HEK293 (cell line): ENCODE results near the gene CALB2.

Source experiments
- CTCF ChIA-PET: fragments of 350-600 bp; formaldehyde crosslinking; extraction: SDS; loops from one replicate; lab custom pipeline; 2021; ENCODE audit warnings: antibody characterized with exemption; lab: Yijun Ruan, JAX
- POLR2A ChIA-PET: fragments of 300-600 bp; formaldehyde crosslinking; extraction: SDS; loops from one replicate; lab custom pipeline; 2020; ENCODE audit warnings: antibody characterized with exemption, inconsistent platforms; lab: Yijun Ruan, JAX
- H3K27ac ChIP-seq: fragments of 200-500 bp; sonication (Bioruptor generic); 2 replicates; pipeline ENCODE4 v1.5.1; 2014; ENCODE audit warnings: low read depth, low read length, control low read depth, inconsistent platforms; ENCODE audit errors: extremely low read depth
- H3K36me3 ChIP-seq, 2 experiments: fragments of 200-500 bp in 1 of 2; sonication (Bioruptor generic) in 1 of 2; 1 replicate in 1 of 2; 2 replicates in 1 of 2; pipeline ENCODE4 v1.5.1; 2014 to 2017; ENCODE audit warnings: inconsistent platforms in 2 of 2, low read length in 2 of 2; ENCODE audit not compliant: control insufficient read depth in 2 of 2, insufficient read depth in 1 of 2
- H3K4me1 ChIP-seq: fragments of 200-500 bp; sonication (Bioruptor generic); 2 replicates; pipeline ENCODE4 v1.5.1; 2014; ENCODE audit warnings: mild to moderate bottlenecking, low read length, inconsistent platforms; ENCODE audit not compliant: control insufficient read depth, insufficient read depth
- H3K4me3 ChIP-seq: 2 replicates; pipeline ENCODE4 v1.5.1; 2011; ENCODE audit warnings: low read depth, mild to moderate bottlenecking, control low read depth, low read length, moderate library complexity
- H3K9me3 ChIP-seq: fragments of 200-500 bp; sonication (Bioruptor generic); 2 replicates; pipeline ENCODE4 v1.5.1; 2014; ENCODE audit warnings: low read depth, low read length, inconsistent platforms; ENCODE audit not compliant: control insufficient read depth, insufficient read depth
- BCL11B ChIP-seq: fragments of 450-650 bp; formaldehyde crosslinking; IDR thresholded peaks from 2 replicates; pipeline ENCODE4 v1.5.1; 2016; ENCODE audit warnings: low read depth, missing biosample characterization, missing genetic modification characterization
- KLF1 ChIP-seq: fragments of 450-650 bp; formaldehyde crosslinking; IDR thresholded peaks from 2 replicates; pipeline ENCODE4 v1.5.1; 2016; ENCODE audit warnings: missing biosample characterization, missing genetic modification characterization
- KLF10 ChIP-seq: fragments of 450-650 bp; IDR thresholded peaks from 2 replicates; pipeline ENCODE4 v1.5.1; 2018; ENCODE audit warnings: missing biosample characterization, mild to moderate bottlenecking, missing genetic modification characterization
- PRDM1 ChIP-seq: fragments of 450-650 bp; formaldehyde crosslinking; IDR thresholded peaks from 2 replicates; pipeline ENCODE4; 2016; ENCODE audit warnings: missing biosample characterization, missing genetic modification characterization
- SETDB1 ChIP-seq: IDR thresholded peaks from one replicate; pipeline ENCODE4 v1.6.1; 2017; ENCODE audit warnings: mild to moderate bottlenecking, low read length, moderate library complexity, mixed read lengths; ENCODE audit not compliant: insufficient read length
- SP7 ChIP-seq: fragments of 450-650 bp; formaldehyde crosslinking; IDR thresholded peaks from 2 replicates; pipeline ENCODE4 v1.5.1; 2016; ENCODE audit warnings: missing biosample characterization, missing genetic modification characterization
- YY2 ChIP-seq: fragments of 450-650 bp; formaldehyde crosslinking; IDR thresholded peaks from 2 replicates; pipeline ENCODE4 v1.5.1; 2016; ENCODE audit warnings: missing biosample characterization, missing genetic modification characterization
- ZBTB1 ChIP-seq: fragments of 450-650 bp; formaldehyde crosslinking; IDR thresholded peaks from 2 replicates; pipeline ENCODE4 v1.5.1; 2016; ENCODE audit warnings: missing biosample characterization, missing genetic modification characterization
- ZBTB21 ChIP-seq: fragments of 450-650 bp; formaldehyde crosslinking; IDR thresholded peaks from 2 replicates; pipeline ENCODE4 v1.5.1; 2017; ENCODE audit warnings: missing biosample characterization, missing genetic modification characterization
- ZNF112 ChIP-seq: fragments of 450-650 bp; formaldehyde crosslinking; IDR thresholded peaks from 2 replicates; pipeline ENCODE4 v1.5.0; 2017; ENCODE audit warnings: missing biosample characterization, missing genetic modification characterization
- ZNF184 ChIP-seq: fragments of 450-650 bp; IDR thresholded peaks from 2 replicates; pipeline ENCODE4 v1.5.1; 2018; ENCODE audit warnings: missing biosample characterization, mild to moderate bottlenecking, missing genetic modification characterization
- ZNF2 ChIP-seq: fragments of 450-650 bp; formaldehyde crosslinking; IDR thresholded peaks from 2 replicates; pipeline ENCODE4 v1.5.1; 2016; ENCODE audit warnings: missing biosample characterization, missing genetic modification characterization
- ZNF214 ChIP-seq: fragments of 450-650 bp; formaldehyde crosslinking; IDR thresholded peaks from 2 replicates; pipeline ENCODE4 v1.5.1; 2017; ENCODE audit warnings: missing biosample characterization, mild to moderate bottlenecking, missing genetic modification characterization, borderline replicate concordance
- ZNF239 ChIP-seq: fragments of 450-650 bp; formaldehyde crosslinking; IDR thresholded peaks from 2 replicates; pipeline ENCODE4 v1.5.1; 2016; ENCODE audit warnings: missing biosample characterization, missing genetic modification characterization
- ZNF266 ChIP-seq: fragments of 450-650 bp; formaldehyde crosslinking; IDR thresholded peaks from 2 replicates; pipeline ENCODE4 v1.5.1; 2016; ENCODE audit warnings: missing biosample characterization, missing genetic modification characterization, low read depth
- ZNF302 ChIP-seq: fragments of 450-650 bp; formaldehyde crosslinking; IDR thresholded peaks from 2 replicates; pipeline ENCODE4 v1.5.1; 2016; ENCODE audit warnings: missing biosample characterization, missing genetic modification characterization, low read depth
- ZNF514 ChIP-seq: fragments of 450-650 bp; formaldehyde crosslinking; IDR thresholded peaks from 2 replicates; pipeline ENCODE4 v1.5.1; 2016; ENCODE audit warnings: missing biosample characterization, missing genetic modification characterization
- ZNF558 ChIP-seq: fragments of 450-650 bp; formaldehyde crosslinking; IDR thresholded peaks from 2 replicates; pipeline ENCODE4 v1.5.1; 2016; ENCODE audit warnings: missing biosample characterization, missing genetic modification characterization
- ZNF561 ChIP-seq: fragments of 450-650 bp; IDR thresholded peaks from 2 replicates; pipeline ENCODE4 v1.5.1; 2018; ENCODE audit warnings: missing biosample characterization, missing genetic modification characterization, borderline replicate concordance
- ZNF596 ChIP-seq: fragments of 450-650 bp; IDR thresholded peaks from 2 replicates; pipeline ENCODE4 v1.5.0; 2018; ENCODE audit warnings: missing biosample characterization, mild to moderate bottlenecking, missing genetic modification characterization, moderate library complexity
- ZNF610 ChIP-seq: fragments of 450-650 bp; formaldehyde crosslinking; IDR thresholded peaks from 2 replicates; pipeline ENCODE4 v1.5.1; 2016; ENCODE audit warnings: missing biosample characterization, missing genetic modification characterization, borderline replicate concordance
- ZNF658 ChIP-seq: fragments of 450-650 bp; formaldehyde crosslinking; IDR thresholded peaks from 2 replicates; pipeline ENCODE4; 2016; ENCODE audit warnings: missing biosample characterization, missing genetic modification characterization
- ZNF768 ChIP-seq: fragments of 450-650 bp; formaldehyde crosslinking; IDR thresholded peaks from 2 replicates; pipeline ENCODE4 v1.5.1; 2018; ENCODE audit warnings: missing biosample characterization, mild to moderate bottlenecking, missing genetic modification characterization
- ZNF791 ChIP-seq: fragments of 450-650 bp; formaldehyde crosslinking; IDR thresholded peaks from 2 replicates; pipeline ENCODE4 v1.5.1; 2016; ENCODE audit warnings: missing biosample characterization, missing genetic modification characterization
- ZSCAN23 ChIP-seq: fragments of 450-650 bp; formaldehyde crosslinking; IDR thresholded peaks from 2 replicates; pipeline ENCODE4 v1.5.1; 2016; ENCODE audit warnings: missing biosample characterization, missing genetic modification characterization
- TF ChIP-seq, protein P1 (sequence below): fragments of 450-650 bp; formaldehyde crosslinking; IDR thresholded peaks from 2 replicates; pipeline ENCODE4 v1.5.1; 2016; ENCODE audit warnings: missing biosample characterization, missing genetic modification characterization
- TF ChIP-seq, protein P2 (sequence below): fragments of 450-650 bp; formaldehyde crosslinking; IDR thresholded peaks from 2 replicates; pipeline ENCODE4 v1.5.1; 2016; ENCODE audit warnings: missing biosample characterization, missing genetic modification characterization
- TF ChIP-seq, protein P3 (sequence below): fragments of 450-650 bp; formaldehyde crosslinking; IDR thresholded peaks from 2 replicates; pipeline ENCODE4 v1.5.1; 2017; ENCODE audit warnings: missing biosample characterization, missing genetic modification characterization
- TF ChIP-seq, protein P4 (sequence below): fragments of 450-650 bp; formaldehyde crosslinking; IDR thresholded peaks from 2 replicates; pipeline ENCODE4 v1.5.1; 2016; ENCODE audit warnings: missing biosample characterization, missing genetic modification characterization

The CALB2 gene

DNA sequence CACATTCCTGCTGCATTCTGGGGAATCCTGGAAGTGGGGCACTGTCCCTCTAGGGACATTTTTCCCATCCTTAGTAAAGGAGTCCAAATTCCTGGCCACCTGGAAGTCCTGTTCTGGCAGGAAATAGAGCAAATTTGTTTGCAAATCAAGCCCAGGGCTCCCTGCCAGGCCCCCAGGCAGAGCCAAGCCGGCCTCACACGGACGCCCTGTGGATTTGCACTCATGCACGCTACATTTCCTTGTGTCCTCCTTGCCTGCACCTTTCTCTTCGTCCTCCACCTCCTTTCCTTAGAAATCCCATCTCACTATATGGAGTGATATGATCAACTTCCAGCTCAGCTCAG, 7.0 kb upstream of the CALB2 start:
- TF ChIP-seq KLF1: no peak
- no peak for TF ChIP-seq ZNF239 (tag by site-specific recombination)
- TF ChIP-seq ZNF561: no peak
- no peak for TF ChIP-seq ZNF791 (tag by site-specific recombination)
- TF ChIP-seq SP7 (tag by site-specific recombination): no peak
- no peak for TF ChIP-seq SETDB1
- TF ChIP-seq BCL11B (tag by site-specific recombination): no peak
- TF ChIP-seq ZNF558 (tag by site-specific recombination): no peak
- no peak for TF ChIP-seq ZNF514 (tag by site-specific recombination)
- TF ChIP-seq ZNF2 (tag by site-specific recombination): no peak
- TF ChIP-seq ZNF610 (tag by site-specific recombination): no peak
- no peak for TF ChIP-seq ZNF184 (tag by site-specific recombination)
- TF ChIP-seq ZNF302 (tag by site-specific recombination): no peak
- no peak for TF ChIP-seq ZNF768 (tag by site-specific recombination)
- no peak for TF ChIP-seq YY2 (tag by site-specific recombination)
- no peak for TF ChIP-seq ZBTB1 (tag by site-specific recombination)
- no peak for TF ChIP-seq ZNF112 (tag by site-specific recombination)
- Histone ChIP-seq H3K4me3 (no peak overlapping the region), H3K4me1 (no peaks in the 10 kb centered on the region), H3K36me3 (no peaks in the 10 kb centered on the region), H3K27ac (no peak overlapping the region), H3K9me3 (no peaks in the 10 kb centered on the region)
- ChIA-PET CTCF (no interaction called here), POLR2A (no interaction called here)

DNA sequence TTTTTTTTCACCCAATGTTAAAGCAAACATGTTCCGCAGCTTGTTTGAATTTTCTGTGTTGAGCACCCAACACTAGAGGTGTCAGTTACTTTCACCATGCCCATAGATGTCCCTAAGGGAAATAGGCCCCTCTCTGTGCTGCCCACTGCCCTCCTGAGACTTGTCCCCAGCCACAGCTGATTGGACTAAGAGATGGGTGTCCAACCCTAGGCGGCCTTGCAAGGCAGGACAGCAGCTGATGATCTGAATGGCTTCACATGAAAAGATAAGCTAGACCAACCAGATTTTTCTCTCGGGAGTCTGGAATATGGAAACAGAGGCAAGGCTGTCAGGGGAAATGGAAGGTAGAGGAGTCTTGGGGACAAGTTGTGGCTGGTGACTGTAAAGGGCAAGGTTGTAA, 6.1 kb upstream of the CALB2 start:
- CTCF ChIA-PET: interaction anchor here (0.9 kb wide), 1 partner anchor 15 kb away, joined by 4 read pairs; no protein-coding TSS in a partner anchor
- H3K4me1 ChIP-seq: no peaks in the 10 kb centered on the region
- POLR2A ChIA-PET: no interaction called here
- no peak overlapping the region for H3K27ac ChIP-seq
- H3K36me3 ChIP-seq: no peaks in the 10 kb centered on the region
- no peaks in the 10 kb centered on the region for H3K9me3 ChIP-seq
- H3K4me3 ChIP-seq: no peak overlapping the region
- TF ChIP-seq ZNF214 (no peak), ZBTB21 (tag by site-specific recombination) (no peak), PRDM1 (tag by site-specific recombination) (no peak), ZSCAN23 (tag by site-specific recombination) (no peak), KLF10 (tag by site-specific recombination) (no peak), ZNF596 (no peak), ZNF2 (tag by site-specific recombination) (no peak), ZNF266 (tag by site-specific recombination) (no peak), ZNF610 (tag by site-specific recombination) (no peak), ZNF658 (tag by site-specific recombination) (no peak)
- TF ChIP-seq, protein P1, sequence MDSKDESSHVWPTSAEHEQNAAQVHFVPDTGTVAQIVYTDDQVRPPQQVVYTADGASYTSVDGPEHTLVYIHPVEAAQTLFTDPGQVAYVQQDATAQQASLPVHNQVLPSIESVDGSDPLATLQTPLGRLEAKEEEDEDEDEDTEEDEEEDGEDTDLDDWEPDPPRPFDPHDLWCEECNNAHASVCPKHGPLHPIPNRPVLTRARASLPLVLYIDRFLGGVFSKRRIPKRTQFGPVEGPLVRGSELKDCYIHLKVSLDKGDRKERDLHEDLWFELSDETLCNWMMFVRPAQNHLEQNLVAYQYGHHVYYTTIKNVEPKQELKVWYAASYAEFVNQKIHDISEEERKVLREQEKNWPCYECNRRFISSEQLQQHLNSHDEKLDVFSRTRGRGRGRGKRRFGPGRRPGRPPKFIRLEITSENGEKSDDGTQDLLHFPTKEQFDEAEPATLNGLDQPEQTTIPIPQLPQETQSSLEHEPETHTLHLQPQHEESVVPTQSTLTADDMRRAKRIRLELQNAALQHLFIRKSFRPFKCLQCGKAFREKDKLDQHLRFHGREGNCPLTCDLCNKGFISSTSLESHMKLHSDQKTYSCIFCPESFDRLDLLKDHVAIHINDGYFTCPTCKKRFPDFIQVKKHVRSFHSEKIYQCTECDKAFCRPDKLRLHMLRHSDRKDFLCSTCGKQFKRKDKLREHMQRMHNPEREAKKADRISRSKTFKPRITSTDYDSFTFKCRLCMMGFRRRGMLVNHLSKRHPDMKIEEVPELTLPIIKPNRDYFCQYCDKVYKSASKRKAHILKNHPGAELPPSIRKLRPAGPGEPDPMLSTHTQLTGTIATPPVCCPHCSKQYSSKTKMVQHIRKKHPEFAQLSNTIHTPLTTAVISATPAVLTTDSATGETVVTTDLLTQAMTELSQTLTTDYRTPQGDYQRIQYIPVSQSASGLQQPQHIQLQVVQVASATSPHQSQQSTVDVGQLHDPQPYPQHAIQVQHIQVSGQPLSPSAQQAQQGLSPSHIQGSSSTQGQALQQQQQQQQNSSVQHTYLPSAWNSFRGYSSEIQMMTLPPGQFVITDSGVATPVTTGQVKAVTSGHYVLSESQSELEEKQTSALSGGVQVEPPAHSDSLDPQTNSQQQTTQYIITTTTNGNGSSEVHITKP (tag by site-specific recombination): no peak
- TF ChIP-seq, protein P2, sequence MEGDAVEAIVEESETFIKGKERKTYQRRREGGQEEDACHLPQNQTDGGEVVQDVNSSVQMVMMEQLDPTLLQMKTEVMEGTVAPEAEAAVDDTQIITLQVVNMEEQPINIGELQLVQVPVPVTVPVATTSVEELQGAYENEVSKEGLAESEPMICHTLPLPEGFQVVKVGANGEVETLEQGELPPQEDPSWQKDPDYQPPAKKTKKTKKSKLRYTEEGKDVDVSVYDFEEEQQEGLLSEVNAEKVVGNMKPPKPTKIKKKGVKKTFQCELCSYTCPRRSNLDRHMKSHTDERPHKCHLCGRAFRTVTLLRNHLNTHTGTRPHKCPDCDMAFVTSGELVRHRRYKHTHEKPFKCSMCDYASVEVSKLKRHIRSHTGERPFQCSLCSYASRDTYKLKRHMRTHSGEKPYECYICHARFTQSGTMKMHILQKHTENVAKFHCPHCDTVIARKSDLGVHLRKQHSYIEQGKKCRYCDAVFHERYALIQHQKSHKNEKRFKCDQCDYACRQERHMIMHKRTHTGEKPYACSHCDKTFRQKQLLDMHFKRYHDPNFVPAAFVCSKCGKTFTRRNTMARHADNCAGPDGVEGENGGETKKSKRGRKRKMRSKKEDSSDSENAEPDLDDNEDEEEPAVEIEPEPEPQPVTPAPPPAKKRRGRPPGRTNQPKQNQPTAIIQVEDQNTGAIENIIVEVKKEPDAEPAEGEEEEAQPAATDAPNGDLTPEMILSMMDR (tag by site-specific recombination): no peak
- TF ChIP-seq, protein P3, sequence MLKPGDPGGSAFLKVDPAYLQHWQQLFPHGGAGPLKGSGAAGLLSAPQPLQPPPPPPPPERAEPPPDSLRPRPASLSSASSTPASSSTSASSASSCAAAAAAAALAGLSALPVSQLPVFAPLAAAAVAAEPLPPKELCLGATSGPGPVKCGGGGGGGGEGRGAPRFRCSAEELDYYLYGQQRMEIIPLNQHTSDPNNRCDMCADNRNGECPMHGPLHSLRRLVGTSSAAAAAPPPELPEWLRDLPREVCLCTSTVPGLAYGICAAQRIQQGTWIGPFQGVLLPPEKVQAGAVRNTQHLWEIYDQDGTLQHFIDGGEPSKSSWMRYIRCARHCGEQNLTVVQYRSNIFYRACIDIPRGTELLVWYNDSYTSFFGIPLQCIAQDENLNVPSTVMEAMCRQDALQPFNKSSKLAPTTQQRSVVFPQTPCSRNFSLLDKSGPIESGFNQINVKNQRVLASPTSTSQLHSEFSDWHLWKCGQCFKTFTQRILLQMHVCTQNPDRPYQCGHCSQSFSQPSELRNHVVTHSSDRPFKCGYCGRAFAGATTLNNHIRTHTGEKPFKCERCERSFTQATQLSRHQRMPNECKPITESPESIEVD: no peak
- TF ChIP-seq, protein P4, sequence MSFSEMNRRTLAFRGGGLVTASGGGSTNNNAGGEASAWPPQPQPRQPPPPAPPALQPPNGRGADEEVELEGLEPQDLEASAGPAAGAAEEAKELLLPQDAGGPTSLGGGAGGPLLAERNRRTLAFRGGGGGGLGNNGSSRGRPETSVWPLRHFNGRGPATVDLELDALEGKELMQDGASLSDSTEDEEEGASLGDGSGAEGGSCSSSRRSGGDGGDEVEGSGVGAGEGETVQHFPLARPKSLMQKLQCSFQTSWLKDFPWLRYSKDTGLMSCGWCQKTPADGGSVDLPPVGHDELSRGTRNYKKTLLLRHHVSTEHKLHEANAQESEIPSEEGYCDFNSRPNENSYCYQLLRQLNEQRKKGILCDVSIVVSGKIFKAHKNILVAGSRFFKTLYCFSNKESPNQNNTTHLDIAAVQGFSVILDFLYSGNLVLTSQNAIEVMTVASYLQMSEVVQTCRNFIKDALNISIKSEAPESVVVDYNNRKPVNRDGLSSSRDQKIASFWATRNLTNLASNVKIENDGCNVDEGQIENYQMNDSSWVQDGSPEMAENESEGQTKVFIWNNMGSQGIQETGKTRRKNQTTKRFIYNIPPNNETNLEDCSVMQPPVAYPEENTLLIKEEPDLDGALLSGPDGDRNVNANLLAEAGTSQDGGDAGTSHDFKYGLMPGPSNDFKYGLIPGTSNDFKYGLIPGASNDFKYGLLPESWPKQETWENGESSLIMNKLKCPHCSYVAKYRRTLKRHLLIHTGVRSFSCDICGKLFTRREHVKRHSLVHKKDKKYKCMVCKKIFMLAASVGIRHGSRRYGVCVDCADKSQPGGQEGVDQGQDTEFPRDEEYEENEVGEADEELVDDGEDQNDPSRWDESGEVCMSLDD (tag by site-specific recombination): no peak
